K562 treated with DMSO at 1 percent for 24 hours (cell line): ENCODE results near the gene ENPP7. TPM values are rescaled to one million over a fixed set of nuclear protein-coding genes. Genes with fewer than 3 reads are reported as not detected.

Experiments
- total RNA-seq: library from RNA; unstranded; fragments of 300-600 nt; gene quantifications from 2 replicates; pipeline ENCODE4 v1.2.3, GENCODE V29; 2022; ENCODE audit warnings: low read depth; ENCODE audit not compliant: insufficient read depth

The ENPP7 gene, protein sequence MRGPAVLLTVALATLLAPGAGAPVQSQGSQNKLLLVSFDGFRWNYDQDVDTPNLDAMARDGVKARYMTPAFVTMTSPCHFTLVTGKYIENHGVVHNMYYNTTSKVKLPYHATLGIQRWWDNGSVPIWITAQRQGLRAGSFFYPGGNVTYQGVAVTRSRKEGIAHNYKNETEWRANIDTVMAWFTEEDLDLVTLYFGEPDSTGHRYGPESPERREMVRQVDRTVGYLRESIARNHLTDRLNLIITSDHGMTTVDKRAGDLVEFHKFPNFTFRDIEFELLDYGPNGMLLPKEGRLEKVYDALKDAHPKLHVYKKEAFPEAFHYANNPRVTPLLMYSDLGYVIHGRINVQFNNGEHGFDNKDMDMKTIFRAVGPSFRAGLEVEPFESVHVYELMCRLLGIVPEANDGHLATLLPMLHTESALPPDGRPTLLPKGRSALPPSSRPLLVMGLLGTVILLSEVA
- not detected in 2 replicates for total RNA-seq

DNA sequence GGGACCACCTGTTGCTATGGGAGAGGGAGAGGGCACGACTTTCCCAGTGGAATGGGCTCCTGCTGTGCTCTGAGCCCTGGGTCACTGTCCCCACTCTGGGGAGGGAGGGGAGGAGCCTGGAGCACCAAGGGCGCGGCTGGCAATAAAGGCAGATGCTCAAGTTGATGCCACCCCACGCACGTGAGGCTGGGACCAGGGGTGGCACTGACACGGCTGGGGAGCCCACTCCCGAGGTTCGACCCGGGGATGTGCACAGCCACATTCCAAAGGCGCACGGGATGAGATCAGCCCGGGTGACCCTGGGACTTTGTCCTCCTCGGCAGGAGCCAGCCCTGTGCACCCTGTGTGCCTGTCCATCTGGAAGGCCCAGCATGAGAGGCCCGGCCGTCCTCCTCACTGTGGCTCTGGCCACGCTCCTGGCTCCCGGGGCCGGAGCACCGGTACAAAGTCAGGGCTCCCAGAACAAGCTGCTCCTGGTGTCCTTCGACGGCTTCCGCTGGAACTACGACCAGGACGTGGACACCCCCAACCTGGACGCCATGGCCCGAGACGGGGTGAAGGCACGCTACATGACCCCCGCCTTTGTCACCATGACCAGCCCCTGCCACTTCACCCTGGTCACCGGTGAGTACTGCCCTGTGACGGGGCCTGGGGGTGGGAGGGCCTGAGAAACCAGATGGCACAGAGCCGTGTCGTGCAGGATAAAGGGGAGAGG lies at the start of gene ENPP7:
ENPP7 (plus strand) TSS at position 175 of the 715 bp plus-strand sequence; CDS start at position 372, 197 bp downstream.

DNA sequence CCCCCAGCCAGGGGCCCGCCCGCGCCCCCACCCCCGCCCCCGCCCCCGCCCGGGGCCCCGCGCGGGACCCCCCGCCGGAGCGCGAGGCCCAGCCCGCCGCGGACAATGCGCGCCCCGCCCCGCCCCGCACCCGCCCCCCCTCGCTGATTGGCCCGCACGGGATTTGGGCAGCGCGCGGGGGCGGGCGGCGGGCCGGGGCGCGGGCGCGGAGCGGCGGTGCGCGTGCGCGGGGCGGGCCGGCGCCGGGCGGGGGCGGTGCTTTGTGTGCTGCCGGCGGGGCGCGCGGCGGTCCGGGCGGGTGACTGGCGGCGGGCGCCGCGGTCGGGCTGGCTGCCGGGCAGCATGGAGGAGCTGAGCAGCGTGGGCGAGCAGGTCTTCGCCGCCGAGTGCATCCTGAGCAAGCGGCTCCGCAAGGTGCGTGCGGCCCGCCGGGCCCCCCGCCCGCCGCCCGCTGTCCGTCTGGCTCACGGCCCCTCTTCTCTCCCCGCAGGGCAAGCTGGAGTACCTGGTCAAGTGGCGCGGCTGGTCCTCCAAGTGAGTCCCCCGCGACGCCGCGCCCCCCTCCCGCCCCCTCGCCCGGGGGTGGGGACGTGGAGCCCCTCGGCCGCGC lies 47.3 kb downstream of the ENPP7 start, which contains the start of gene CBX2:
CBX2 (plus strand) TSS at position 255 of the 610 bp plus-strand sequence; CDS start at position 343, 88 bp downstream.

Other genes with a start within 250 kb of the ENPP7 start
- gene RBFOX3, start 119.9 kb upstream of the ENPP7 start, total RNA-seq, result 0.13 TPM in 1 of 2 replicates, not detected in the other
- 18.2 and 18.7 TPM in 2 replicates for gene CBX2, start 47.2 kb downstream of the ENPP7 start, total RNA-seq
- gene CBX8, start 66.1 kb downstream of the ENPP7 start, total RNA-seq, result 7.4 and 8.5 TPM in 2 replicates
- 99.7 and 102 TPM in 2 replicates for gene CBX4, start 108.5 kb downstream of the ENPP7 start, total RNA-seq